GM10266 (cell line): ENCODE results near the gene TSPAN3.

Source experiments
- DNase-seq: peaks from one replicate; pipeline ENCODE4 v3.0.0; 2012; ENCODE audit errors: extremely low spot score
- TF ChIP-seq, protein P1 (sequence below): IDR thresholded peaks from 2 replicates; pipeline ENCODE4 v1.5.1; 2012; ENCODE audit warnings: mild to moderate bottlenecking, low read depth; ENCODE audit not compliant: control insufficient read depth, insufficient read depth; ENCODE audit errors: missing control alignments

TSPAN3 gene

DNA sequence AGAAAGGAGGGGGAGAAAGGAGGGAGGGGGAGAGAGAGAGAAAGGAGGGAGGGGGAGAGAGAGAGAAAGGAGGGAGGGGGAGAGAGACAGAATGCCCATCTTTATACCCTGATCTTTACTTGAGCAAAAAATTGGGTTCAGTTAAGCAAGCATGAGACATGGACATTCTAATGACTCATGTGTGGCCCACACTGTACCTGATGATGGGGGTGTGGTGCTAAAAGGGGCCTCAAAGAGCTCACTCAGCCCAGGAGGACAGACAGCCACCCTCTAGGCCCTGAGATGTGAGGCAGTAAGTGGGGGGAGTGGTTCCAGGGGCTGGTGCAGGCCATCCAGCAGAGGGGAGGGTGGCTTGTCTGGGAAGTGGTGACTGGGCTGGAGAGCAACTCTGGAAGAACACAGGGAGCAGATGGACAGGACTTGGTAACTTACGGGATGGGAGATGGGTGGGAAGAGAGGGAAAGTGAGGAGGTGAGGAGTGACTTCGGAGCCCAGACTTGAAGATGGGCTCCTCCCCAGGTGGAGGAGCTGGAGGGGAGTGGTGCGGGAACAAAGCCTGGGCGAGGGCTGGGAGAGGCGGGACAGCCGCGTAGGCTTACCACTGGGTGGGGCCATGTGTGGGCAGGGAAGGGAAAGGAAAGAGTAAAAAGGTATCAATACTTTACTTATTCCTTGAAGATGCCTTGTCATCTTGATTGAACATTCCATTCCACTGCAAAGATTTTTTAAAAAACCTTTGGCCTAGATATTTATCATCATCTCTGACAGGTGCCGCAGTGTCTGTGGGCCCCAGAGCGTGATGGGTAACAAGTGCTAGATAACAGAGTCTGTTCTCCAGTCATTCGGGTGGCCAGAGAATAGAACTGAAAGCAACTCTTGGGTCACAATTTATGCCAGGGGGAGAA, 32.3 kb downstream of the TSPAN3 start:
- no peak for DNase-seq
- TF ChIP-seq, protein P1, sequence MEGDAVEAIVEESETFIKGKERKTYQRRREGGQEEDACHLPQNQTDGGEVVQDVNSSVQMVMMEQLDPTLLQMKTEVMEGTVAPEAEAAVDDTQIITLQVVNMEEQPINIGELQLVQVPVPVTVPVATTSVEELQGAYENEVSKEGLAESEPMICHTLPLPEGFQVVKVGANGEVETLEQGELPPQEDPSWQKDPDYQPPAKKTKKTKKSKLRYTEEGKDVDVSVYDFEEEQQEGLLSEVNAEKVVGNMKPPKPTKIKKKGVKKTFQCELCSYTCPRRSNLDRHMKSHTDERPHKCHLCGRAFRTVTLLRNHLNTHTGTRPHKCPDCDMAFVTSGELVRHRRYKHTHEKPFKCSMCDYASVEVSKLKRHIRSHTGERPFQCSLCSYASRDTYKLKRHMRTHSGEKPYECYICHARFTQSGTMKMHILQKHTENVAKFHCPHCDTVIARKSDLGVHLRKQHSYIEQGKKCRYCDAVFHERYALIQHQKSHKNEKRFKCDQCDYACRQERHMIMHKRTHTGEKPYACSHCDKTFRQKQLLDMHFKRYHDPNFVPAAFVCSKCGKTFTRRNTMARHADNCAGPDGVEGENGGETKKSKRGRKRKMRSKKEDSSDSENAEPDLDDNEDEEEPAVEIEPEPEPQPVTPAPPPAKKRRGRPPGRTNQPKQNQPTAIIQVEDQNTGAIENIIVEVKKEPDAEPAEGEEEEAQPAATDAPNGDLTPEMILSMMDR: no peak

DNA sequence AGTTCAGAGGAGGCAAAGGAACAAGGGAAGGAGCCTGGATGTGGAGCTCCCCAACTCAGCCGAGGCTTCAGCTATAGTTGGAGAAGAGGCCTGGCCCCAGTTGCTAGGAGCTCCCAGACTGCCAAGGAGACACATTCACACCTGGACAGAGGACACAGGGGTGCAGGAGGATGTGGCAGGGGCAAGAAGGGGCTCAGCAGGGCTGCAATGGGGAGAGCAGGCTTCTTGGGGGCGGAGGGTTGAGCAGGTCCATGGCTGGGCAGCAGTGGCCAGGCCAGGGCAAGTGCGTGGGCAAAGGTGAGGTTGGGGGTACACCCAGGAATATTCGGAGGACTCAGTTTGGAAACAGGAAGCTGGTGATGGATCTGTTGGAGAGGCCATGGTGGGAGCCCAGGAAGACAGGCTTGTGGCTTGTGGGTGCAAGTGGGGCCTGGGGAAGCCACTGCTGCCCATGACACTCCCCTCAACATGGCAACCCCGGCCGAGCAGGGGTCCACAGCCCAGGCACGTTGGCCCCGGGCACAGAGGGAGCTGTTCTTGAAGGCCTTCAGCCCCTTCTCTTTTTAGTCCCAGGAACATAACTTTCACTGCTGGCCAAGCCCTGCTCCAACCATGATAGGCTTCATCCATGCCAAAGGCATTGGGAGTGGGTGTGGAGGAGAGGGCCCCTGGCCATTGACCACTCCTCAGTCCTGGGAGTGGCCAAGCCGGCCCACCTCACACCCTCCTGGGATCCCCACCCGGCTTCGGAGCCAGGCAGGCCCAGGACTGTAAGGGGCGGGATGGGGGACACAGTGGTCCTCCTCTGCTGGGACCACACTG, 33.3 kb downstream of the TSPAN3 start:
- DNase-seq: peak; percentile 17
- TF ChIP-seq, protein P1: no peak

DNA sequence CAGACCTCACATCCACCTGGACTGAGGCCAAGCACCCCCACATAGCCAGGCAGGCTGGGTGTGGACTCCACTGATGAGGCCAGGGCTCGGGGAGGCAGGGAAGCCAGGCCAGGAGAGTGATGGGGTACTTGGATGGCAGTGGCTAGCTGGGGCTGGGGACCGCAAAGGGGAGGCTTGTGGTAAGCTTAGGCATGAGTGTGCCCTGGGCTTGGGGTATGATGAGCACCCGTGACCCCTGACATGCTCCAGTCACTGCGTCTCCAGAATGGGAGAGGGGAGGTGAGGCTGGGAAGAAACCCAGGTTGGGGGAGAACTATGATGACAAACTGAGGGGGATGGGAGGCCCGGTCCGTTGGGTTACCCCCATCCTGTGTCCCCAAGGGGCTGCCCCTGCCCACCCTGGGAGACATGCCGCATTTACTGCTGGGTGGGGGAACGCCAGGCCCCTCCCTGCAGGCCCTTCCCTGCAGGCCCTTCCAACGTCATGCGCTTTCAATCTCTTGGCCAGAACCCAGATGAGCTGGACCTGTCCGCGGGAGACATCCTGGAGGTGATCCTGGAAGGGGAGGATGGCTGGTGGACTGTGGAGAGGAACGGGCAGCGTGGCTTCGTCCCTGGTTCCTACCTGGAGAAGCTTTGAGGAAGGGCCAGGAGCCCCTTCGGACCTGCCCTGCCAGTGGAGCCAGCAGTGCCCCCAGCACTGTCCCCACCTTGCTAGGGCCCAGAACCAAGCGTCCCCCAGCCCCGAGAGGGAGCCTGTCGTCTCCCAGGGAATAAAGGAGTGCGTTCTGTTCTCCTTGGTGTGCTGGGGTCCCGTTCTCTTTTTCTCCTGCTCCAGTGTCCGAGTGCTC, 34.1 kb downstream of the TSPAN3 start:
- TF ChIP-seq, protein P1: no peak
- DNase-seq: no peak

DNA sequence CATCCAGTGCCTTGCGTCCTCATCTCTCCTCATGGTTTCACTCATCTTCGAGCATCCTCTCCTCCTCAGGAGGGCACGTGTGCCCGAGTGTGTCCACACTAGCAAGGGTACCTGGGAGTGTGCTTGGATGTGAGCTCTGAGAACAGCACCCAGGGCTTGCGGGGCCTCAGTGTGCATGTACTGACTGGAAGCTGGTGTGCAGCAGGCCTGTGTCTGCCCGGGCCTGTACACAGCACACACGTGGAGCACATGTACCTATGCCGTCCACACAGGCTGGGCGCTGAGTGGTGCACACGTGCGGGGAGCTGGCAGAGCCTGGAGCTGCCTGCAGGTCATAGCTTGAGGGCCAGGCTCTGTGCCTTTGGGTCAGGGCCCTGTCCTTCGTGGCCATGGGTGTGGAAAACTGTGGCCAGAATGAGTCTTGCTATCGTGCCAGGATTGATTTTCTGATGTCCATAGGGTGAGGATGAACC, 34.9 kb downstream of the TSPAN3 start:
- peak; percentile 10 for DNase-seq
- TF ChIP-seq, protein P1: no peak

DNA sequence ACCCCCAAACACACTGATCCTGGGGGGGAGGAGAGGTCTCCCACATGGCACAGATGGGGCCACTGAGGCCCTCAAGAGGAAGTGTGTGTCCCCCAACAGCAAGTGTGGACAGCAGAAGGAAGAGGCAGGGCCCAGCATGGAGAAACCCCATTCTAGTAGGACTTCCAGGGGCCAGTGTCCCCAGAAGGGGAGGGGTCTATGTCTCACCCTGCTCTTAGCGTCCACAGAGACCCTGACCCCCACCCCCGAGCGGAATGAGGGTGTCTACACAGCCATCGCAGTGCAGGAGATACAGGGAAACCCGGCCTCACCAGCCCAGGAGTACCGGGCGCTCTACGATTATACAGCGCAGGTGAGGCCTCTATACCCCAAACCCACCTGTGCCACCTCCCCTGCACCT, 35.3 kb downstream of the TSPAN3 start:
- TF ChIP-seq, protein P1: no peak
- DNase-seq: no peak

DNA sequence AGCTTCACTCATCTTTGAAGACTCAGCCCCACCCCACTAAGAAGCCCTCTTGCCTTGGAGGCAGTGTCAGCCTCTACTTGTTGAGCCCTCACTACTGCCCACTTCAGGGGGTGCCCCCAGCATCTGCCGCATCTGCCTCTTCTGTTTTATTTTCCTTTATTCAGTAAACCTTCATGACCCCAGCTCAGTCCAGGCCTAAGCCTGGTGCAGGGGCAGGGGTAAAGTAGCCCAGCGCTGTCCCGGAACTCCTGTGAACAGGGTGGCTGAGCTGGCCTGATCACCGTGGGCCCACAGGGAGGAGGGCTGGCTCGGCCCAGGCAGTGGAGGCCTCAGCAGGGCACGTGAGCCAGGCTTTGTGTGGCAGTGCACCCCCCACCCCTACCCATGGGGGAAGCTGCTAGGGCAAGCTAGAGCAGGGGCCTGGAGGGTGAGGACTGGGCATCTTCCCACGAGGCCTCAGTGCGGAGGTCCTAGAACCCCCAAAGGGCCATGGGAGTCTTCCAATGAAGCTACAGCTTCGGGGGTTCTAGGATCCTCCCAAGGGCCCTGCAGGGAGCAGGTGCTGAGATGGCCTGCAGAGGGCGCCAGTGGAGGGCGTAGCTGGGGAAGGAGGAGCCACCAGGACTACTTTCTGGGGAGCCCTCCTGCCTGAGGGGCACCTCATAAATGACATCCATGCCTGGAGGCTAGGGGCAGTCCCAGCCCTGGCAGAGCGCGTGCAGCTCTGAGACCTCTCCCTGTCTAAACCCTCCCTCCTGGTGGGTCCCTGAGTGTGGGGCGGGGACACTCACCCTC, 36.0 kb downstream of the TSPAN3 start:
- TF ChIP-seq, protein P1: peak; percentile 62
- DNase-seq: peak; percentile 69
